ENCODE measurements around the gene MED16.

Gene MED16, protein sequence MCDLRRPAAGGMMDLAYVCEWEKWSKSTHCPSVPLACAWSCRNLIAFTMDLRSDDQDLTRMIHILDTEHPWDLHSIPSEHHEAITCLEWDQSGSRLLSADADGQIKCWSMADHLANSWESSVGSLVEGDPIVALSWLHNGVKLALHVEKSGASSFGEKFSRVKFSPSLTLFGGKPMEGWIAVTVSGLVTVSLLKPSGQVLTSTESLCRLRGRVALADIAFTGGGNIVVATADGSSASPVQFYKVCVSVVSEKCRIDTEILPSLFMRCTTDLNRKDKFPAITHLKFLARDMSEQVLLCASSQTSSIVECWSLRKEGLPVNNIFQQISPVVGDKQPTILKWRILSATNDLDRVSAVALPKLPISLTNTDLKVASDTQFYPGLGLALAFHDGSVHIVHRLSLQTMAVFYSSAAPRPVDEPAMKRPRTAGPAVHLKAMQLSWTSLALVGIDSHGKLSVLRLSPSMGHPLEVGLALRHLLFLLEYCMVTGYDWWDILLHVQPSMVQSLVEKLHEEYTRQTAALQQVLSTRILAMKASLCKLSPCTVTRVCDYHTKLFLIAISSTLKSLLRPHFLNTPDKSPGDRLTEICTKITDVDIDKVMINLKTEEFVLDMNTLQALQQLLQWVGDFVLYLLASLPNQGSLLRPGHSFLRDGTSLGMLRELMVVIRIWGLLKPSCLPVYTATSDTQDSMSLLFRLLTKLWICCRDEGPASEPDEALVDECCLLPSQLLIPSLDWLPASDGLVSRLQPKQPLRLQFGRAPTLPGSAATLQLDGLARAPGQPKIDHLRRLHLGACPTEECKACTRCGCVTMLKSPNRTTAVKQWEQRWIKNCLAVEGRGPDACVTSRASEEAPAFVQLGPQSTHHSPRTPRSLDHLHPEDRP

DNA sequence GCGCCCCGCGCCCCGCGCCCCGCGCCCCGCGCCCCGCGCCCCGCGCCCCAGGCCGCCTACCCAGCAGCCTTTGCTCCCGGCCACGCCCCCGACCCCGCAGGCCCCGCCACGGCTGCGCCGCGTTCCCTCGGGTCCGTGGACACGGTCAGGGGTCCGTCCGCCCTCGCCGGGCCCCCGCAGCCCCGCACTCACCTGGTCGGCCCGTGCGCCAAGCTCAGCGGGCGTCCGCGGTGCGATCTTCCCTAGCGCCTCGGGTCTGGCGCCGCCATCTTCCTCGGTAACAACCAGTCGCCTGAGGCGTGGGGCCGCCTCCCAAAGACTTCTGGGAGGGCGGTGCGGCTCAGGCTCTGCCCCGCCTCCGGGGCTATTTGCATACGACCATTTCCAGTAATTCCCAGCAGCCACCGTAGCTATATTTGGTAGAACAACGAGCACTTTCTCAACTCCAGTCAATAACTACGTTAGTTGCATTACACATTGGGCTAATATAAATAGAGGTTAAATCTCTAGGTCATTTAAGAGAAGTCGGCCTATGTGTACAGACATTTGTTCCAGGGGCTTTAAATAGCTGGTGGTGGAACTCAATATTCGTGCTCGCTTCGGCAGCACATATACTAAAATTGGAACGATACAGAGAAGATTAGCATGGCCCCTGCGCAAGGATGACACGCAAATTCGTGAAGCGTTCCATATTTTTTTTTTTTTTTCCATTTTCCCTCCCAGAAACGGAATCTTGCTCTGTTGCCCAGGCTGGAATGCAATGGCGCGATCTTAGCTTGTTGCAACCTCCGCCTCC, at the start of gene MED16, which contains the start of gene RNU6-9:
TSS of gene MED16 (minus strand) at position 294 of the 796 bp plus-strand sequence. CDS start 2,056 bp downstream, outside the sequence.
TSS of gene RNU6-9 (plus strand) at position 591 of the 796 bp plus-strand sequence.
- DNase-seq, result peak; percentile 77

DNA sequence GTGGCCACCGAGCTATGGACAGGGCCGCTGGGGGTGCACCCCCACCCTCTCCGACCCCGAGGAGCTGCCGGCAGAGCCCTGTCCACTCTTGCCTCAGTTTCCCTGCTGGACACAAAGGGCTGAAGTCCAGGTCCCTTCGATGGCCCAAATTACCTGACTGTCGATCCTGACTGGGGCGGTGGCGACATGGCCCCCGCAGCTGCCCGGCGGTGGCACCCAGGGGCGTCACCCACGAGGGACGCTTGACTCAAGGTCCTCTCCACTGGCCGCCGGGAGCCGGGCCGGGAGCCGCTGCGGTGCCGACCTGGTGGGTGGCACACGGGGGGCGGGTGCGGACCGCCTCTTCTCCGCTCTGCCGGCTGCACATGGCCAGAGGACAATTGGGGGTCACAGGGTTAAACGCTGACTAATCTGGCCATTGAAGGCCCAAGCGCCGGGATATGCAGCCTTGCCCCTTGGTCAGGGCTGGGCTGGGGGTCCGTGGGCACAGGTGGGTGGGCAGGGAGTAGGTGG, 49.2 kb upstream of the MED16 start:
- DNase-seq, result no peak

- no peak for DNase-seq
Measured at GRCh38 chr19:941292-942132, 48.5 kb upstream of the MED16 start.

DNA sequence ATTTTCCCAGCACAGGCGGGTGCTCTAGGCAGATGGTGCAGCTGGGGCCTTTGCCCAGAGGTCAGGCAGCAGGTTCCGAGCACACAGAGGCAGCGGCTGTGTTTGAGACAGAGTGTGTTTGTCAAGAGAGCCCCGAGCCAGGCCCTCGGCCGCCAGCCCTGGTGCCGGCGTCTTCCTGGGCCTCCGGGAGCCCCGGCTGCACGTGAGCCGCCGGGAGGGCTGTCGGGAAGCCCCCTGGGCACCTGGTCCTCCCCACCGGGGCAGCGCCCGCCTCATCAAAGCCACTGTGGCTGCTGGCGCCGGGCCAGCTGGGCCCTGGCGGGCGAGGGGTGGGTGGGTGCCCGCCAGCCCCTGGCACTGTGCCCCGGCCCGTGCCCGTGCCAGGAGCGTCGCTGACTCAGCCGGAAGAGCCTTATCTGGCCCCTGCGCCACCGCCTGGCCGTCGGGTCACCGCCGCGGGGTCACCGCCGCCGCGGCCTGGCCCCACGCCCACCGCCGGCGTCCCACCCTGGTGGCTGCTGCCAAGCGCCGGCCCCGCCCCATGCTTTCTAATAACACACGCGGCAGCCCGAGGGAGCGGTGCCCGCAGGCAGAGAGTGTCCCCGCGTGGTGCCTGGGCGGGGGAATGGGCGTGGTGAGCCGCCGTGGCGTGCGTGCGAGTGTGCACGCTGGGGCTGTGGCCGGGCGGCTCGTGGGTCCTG, 47.8 kb upstream of the MED16 start:
- DNase-seq, result peak; percentile 82

GRCh38 chr19:939922-940321, 46.9 kb upstream of the MED16 start:
- no peak for DNase-seq

DNA sequence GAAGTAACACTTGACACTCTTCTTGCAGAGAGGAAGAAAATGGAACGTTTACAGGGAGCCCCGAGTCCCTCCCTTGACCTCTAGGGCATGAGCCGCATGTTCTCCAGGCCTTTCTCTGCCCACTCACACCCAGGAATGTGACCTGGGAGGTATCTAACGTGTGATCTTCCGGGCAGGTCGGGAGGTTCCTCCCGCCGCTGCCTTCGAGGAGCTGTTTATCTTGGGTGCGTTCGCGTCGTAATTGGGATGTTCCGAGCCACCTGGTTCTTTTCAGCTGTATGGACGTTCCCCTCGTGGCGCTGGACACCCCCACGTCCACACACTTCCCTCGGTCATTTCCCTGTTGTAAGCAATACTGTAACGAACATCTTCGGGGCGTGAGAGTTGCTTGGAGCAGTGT, 46.5 kb upstream of the MED16 start:
- no peak for DNase-seq

- DNase-seq, result no peak
Measured at GRCh38 chr19:938233-938923, 45.4 kb upstream of the MED16 start.

GRCh38 chr19:937259-937694, 44.3 kb upstream of the MED16 start:
- no peak for DNase-seq

DNA sequence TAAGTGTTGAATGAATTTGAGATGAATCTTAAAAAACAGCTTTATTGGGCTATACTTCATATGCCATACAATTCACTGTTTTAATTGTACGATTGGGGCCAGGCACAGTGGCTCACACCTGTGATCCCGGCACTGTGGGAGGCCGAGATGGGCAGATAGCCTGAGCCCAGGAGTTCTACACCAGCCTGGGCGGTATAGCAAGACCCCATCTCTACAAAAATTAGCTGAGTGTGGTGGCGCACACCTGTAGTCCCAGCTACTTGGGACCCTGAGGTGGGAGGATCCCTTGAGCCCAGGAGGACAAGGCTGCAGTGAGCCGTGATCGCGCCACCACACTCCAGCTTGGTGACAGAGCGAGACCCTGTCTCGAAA, 43.2 kb upstream of the MED16 start:
- no peak for DNase-seq

DNA sequence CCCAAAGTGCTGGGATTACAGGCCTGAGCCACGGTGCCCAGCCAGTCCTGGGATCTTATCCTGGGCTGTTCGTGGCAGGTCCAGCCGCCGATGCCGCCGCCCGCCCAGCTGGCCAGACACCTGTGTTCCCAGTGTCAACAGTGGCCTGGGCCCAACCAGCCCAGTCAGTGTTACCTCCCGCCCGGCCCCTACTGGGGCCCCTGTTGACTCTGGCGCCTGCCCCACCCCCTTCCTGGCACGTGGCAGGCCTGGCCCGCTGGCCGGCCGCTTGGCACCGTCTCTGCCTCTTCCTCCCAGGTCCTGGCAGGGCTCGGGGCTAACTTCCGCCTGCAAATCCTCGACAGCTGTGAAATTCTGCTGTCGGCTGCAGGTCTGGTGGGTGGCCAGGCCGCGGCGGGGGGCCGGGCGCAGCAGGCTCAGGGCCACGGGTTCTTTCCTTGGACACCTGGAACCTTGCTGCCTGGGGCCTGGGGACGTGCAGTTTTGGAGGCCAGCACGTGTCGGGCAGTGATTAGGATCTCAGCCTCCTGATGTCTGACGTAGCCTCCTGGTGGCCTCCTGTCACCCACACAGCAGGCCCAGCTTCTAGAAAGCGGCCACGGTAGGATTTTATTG, 42.0 kb upstream of the MED16 start:
- DNase-seq, result peak; percentile 87

GRCh38 chr19:934197-934840, 41.3 kb upstream of the MED16 start:
- DNase-seq, result no peak

DNA sequence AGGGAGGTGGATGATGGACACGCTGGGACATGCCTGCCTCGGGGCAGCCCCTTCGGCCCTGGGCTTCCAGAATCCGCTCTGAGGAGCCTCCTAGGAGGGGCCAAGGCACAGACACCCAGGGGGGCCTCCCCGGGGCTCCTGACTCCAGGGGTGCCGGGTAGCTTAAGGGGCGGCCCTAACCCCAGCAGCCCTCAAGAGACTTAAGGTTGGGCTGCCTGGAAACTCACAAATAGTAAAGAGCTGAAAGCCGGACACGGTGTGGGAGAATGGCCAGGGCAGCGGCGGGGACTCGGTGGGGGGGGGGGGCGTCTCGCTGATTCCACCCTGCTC, 40.5 kb upstream of the MED16 start:
- no peak for DNase-seq

- DNase-seq, result peak; percentile 30
Measured at GRCh38 chr19:932648-933552, 39.9 kb upstream of the MED16 start.

DNA sequence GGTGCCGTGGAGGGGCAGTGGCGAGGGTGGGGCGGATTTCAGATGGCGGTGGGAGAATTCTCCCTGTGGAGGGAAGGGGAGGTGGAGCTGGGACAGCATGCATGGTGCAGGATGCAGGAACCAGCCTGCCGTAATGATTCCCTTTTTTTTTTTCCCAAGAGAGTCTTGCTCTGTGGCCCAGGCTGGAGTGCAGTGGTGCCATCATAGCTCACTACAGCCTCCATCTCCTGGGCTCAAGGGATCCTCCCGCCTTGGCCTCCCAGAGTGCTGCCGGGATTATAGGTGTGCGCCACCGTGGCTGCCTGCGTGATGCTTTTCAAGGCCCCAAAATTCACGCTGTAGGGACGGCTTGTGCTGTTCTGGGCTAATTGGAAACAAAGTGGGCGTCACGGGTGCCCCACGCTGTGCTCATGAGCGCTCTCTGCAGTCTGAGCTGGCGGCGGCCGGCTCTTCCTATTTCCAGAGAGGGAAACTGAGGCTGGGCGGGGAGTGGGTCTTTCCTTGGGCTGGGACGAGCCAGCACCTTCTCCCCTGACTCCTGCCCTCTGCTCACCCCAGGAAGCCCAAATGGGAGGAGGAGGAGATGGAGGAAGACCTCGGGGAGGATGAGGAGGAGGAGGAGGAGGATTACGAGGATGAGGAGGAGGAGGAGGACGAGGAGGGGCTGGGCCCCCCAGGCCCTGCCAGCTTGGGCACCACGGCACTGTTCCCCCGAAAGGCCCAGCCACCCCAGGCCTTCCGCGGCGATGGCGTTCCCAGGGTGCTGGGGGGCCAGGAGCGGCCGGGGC, 39.1 kb upstream of the MED16 start:
- no peak for DNase-seq

GRCh38 chr19:929891-930258, 36.9 kb upstream of the MED16 start:
- DNase-seq, result no peak

GRCh38 chr19:929203-929890, 36.4 kb upstream of the MED16 start:
- no peak for DNase-seq
